Effector memory CD8-positive, alpha-beta T cell (primary cell): Measurements from ENCODE around the gene MZT2B.
"Not testable (repeated sequence)": the region's sequence is repeated elsewhere in the genome, so short reads cannot be mapped to it uniquely, and the experiment has no call there.

ENCODE experiments used
- ATAC-seq: fragments of 150-1000 bp; cut with Tn5 transposase; replicated peaks from 2 replicates; pipeline ENCODE4 v1.10.0; 2021; ENCODE audit warnings: mild to moderate bottlenecking, moderate library complexity
- DNase-seq, 3 experiments: peaks; one replicate each; pipeline ENCODE4 v3.0.0; 2021
- H3K27ac Mint-ChIP-seq, 2 donors: one replicate each; pipeline ENCODE4 v1.8.0; 2022; ENCODE audit warnings: mild to moderate bottlenecking in 2 of 2, mixed read lengths in 2 of 2, moderate library complexity in 2 of 2
- H3K27me3 Mint-ChIP-seq, 2 donors: one replicate each; pipeline ENCODE4 v1.8.0; 2022; ENCODE audit warnings: mixed read lengths in 2 of 2
- H3K36me3 Mint-ChIP-seq: one replicate; pipeline ENCODE4 v1.8.0; 2022; ENCODE audit warnings: mild to moderate bottlenecking, moderate library complexity, mixed read lengths; ENCODE audit not compliant: insufficient read depth
- H3K4me1 Mint-ChIP-seq, 2 donors: one replicate each; pipeline ENCODE4 v1.8.0; 2022; ENCODE audit warnings: low read depth in 2 of 2, mixed read lengths in 2 of 2
- H3K4me3 Mint-ChIP-seq, 2 donors: one replicate each; pipeline ENCODE4 v1.8.0; 2022; ENCODE audit warnings: mild to moderate bottlenecking in 2 of 2, mixed read lengths in 2 of 2, moderate library complexity in 2 of 2
- H3K9me3 Mint-ChIP-seq, 2 donors: one replicate each; pipeline ENCODE4 v1.8.0; 2022; ENCODE audit warnings: mixed read lengths in 2 of 2

The MZT2B gene

DNA sequence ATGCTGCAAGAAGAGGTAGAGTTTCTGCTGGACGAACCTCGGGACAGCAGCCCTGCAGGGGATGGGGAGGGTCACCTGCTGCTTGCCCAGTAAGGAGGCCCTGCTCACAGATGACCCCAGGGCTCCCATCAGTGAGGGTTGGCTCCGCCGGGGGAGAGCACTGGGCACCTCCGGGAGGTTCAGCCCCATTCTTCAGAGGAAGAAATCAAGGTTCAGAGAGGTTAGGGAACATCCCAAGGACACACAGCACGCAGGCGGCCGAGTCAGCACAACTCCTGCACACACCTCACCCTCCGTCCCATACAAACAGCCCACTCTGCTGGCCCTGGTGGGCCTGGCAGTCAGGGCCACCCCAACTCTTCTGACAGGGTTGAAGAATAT is 25.4 kb upstream of the MZT2B start:
- Mint-ChIP-seq H3K36me3 (peaks cover 53% of the 10 kb centered on the region), H3K9me3 (no peaks in the 10 kb centered on the region), H3K4me3 (no peak overlapping the region), H3K27me3 (no peaks in the 10 kb centered on the region), H3K27ac (peak overlapping the region in 1 of 2 donors; percentile 78), H3K4me1 (peaks cover 9 to 13% of the 10 kb centered on the region in 2 donors)
- DNase-seq (no peak), ATAC-seq (no peak)

- not testable (repeated sequence) for H3K4me3 Mint-ChIP-seq, H3K27me3 Mint-ChIP-seq, H3K9me3 Mint-ChIP-seq, DNase-seq
- peaks cover 9 to 13% of the 10 kb centered on the region in 2 donors for H3K4me1 Mint-ChIP-seq
- peak overlapping the region; percentile 57 to 58 for H3K27ac Mint-ChIP-seq
- ATAC-seq = peak; percentile 34
- H3K36me3 Mint-ChIP-seq = peaks cover 50% of the 10 kb centered on the region
Measured at GRCh38 chr2:130157354-130157753, 24.7 kb upstream of the MZT2B start.

GRCh38 chr2:130157825-130158514 is 24.1 kb upstream of the MZT2B start:
- Mint-ChIP-seq H3K27ac (peak overlapping the region; percentile 57 to 58), H3K4me1 (peaks cover 9 to 13% of the 10 kb centered on the region in 2 donors), H3K36me3 (peaks cover 48% of the 10 kb centered on the region)
- not testable (repeated sequence) for H3K9me3 Mint-ChIP-seq, H3K27me3 Mint-ChIP-seq, H3K4me3 Mint-ChIP-seq, DNase-seq
- peak; percentile 55 for ATAC-seq

DNA sequence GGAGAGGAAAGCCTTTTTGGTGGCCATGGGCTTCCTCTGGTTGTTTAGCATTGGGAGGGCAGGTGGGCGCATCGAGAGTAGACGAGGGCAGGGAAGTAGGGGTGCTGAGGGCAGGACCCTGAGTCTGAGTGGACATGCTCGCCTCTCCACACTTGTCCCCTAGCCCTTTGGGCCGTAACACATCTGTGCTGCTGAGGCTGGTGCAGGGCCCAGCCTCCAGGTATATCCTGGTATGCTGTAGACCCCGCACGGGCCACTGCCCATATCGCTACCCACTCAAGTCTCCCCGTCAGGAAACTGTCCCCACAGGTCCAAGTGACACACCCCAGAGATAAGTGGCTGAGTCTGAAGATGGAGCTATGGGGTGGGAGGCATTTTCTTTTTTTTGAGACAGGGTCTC is 23.4 kb upstream of the MZT2B start:
- DNase-seq = no peak
- H3K9me3 Mint-ChIP-seq = no peaks in the 10 kb centered on the region
- no peak overlapping the region for H3K4me3 Mint-ChIP-seq
- H3K36me3 Mint-ChIP-seq = peaks cover 52% of the 10 kb centered on the region
- no peak for ATAC-seq
- H3K4me1 Mint-ChIP-seq = peaks cover 9 to 13% of the 10 kb centered on the region in 2 donors
- H3K27me3 Mint-ChIP-seq = no peaks in the 10 kb centered on the region
- H3K27ac Mint-ChIP-seq = peak overlapping the region; percentile 57 to 58

GRCh38 chr2:130159376-130159775 is 22.7 kb upstream of the MZT2B start:
- Mint-ChIP-seq H3K4me1 (peaks cover 9 to 13% of the 10 kb centered on the region in 2 donors), H3K27ac (peak overlapping the region in 1 of 2 donors; percentile 26), H3K36me3 (peaks cover 53% of the 10 kb centered on the region)
- not testable (repeated sequence) for ATAC-seq, H3K27me3 Mint-ChIP-seq, H3K4me3 Mint-ChIP-seq, H3K9me3 Mint-ChIP-seq, DNase-seq

DNA sequence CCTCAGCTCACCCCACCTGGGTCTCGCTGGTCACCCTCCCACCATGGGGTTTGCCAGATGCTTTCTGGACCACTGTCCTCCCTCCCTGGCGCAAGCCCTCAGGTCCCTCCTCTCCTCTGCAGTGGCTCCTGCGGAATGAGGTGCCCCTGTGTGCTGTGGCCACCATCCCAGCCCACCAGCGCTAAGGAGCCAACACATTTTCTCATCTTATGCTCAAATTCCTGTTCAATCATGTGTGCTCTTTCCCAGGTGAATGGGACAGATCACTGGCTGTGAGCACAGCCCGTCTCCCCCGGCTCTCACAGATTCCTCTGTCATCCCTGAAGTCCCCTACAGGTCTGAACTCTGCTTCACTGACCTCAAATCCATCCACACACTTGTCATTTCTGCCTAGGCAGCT is 21.9 kb upstream of the MZT2B start:
- Mint-ChIP-seq H3K4me3 (peak overlapping the region in 1 of 2 donors; percentile 11), H3K36me3 (peaks cover 57% of the 10 kb centered on the region), H3K4me1 (peaks cover 9 to 13% of the 10 kb centered on the region in 2 donors), H3K27ac (peak overlapping the region in 1 of 2 donors; percentile 53), H3K9me3 (no peaks in the 10 kb centered on the region), H3K27me3 (no peaks in the 10 kb centered on the region)
- no peak for DNase-seq
- no peak for ATAC-seq

- not testable (repeated sequence) for H3K4me3 Mint-ChIP-seq, ATAC-seq, H3K9me3 Mint-ChIP-seq, DNase-seq, H3K27me3 Mint-ChIP-seq, H3K27ac Mint-ChIP-seq
- peaks cover 9 to 13% of the 10 kb centered on the region in 2 donors for H3K4me1 Mint-ChIP-seq
- H3K36me3 Mint-ChIP-seq = peaks cover 61% of the 10 kb centered on the region
Measured at GRCh38 chr2:130160838-130161705, 21.0 kb upstream of the MZT2B start.

- Mint-ChIP-seq H3K36me3 (peaks cover 66% of the 10 kb centered on the region), H3K4me1 (peaks cover 8 to 13% of the 10 kb centered on the region in 2 donors)
- H3K27ac Mint-ChIP-seq, H3K4me3 Mint-ChIP-seq, DNase-seq, H3K27me3 Mint-ChIP-seq, ATAC-seq, H3K9me3 Mint-ChIP-seq: not testable (repeated sequence)
Measured at GRCh38 chr2:130162486-130162885, 19.6 kb upstream of the MZT2B start.

- H3K36me3 Mint-ChIP-seq = peaks cover 69% of the 10 kb centered on the region
- H3K27me3 Mint-ChIP-seq = no peaks in the 10 kb centered on the region
- DNase-seq = no peak
- H3K9me3 Mint-ChIP-seq = no peaks in the 10 kb centered on the region
- no peak overlapping the region for H3K4me3 Mint-ChIP-seq
- H3K4me1 Mint-ChIP-seq = peaks cover 3 to 12% of the 10 kb centered on the region in 2 donors
- H3K27ac Mint-ChIP-seq = no peak overlapping the region
- ATAC-seq = no peak
Measured at GRCh38 chr2:130162968-130163367, 19.1 kb upstream of the MZT2B start.

DNA sequence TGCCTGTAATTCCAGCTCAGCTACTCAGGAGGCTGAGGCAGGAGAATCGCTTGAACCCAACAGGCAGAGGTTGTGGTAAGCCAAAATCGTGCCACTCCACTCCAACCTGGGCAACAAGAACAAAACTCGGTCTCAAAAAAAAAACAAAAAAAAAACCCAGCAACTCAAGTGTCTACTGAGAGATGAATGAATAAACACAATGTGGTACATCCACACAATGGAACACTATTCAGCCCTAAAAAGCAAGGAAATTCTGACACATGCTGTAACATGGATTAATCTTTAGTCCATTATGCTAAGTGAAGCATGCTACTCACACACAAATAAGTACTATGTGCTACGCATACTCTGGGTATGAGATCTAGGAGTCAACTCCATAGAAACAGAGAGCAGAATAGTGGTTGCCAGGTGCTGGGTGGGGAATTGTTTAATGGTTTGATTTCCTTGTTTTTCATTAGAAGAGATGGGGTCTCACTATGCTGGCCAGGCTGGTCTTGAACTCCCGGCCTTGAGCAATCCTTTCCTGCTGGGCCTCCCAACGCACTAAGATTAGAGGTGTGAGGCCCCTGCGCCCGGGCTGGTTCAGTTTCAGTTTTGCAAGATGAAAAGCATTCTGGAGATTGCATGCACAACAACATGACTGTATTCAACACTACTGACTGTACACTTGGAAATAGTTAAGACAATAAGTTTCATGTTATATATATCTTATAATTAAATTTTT is 16.6 kb upstream of the MZT2B start:
- H3K36me3 Mint-ChIP-seq = peaks cover 65% of the 10 kb centered on the region
- H3K9me3 Mint-ChIP-seq = no peaks in the 10 kb centered on the region
- H3K27ac Mint-ChIP-seq = no peak overlapping the region
- ATAC-seq = no peak
- H3K4me3 Mint-ChIP-seq = no peak overlapping the region
- peaks cover 0 to 4% of the 10 kb centered on the region in 2 donors for H3K4me1 Mint-ChIP-seq
- no peak for DNase-seq
- no peaks in the 10 kb centered on the region for H3K27me3 Mint-ChIP-seq

DNA sequence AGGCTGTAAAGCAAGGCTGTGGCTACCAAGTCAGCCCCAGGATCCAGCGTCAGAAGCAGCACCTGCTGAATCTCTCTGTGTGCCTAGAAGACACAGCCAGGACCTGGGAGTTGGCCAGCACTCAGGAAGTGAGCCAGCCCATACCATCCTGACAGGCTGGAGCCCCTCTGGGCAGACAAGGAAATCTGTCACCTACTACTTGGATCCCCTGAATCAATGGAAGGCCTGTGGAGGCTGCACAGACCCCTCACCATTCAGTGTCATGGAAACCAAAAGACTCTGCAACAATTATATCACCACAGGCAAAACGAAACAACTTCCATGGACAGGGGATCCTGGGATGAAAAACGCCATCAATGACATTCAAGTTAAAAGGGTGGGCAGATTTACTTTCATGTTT is 15.5 kb upstream of the MZT2B start:
- H3K9me3 Mint-ChIP-seq, H3K4me3 Mint-ChIP-seq, DNase-seq, H3K4me1 Mint-ChIP-seq, ATAC-seq, H3K27me3 Mint-ChIP-seq, H3K27ac Mint-ChIP-seq: not testable (repeated sequence)
- peaks cover 66% of the 10 kb centered on the region for H3K36me3 Mint-ChIP-seq

DNA sequence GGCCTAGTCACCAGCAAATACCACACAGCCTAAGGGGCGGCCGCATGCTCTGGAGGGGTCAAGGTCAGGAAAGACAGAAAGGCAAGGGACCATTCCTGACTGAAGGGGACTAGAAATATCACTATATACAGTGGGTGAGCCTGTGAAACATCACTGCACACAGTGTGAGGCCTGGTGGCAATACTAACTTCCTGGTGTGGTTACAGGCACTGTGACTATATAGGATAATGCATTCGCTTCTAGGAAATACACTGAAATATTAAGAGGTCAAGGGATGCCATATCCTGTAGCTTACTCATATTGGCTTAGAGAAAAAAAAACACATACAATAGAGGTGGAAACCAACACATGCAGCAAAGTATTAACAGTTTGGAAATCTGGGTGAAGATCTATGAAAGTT is 12.9 kb upstream of the MZT2B start:
- DNase-seq, H3K4me3 Mint-ChIP-seq, H3K27me3 Mint-ChIP-seq, ATAC-seq, H3K9me3 Mint-ChIP-seq, H3K4me1 Mint-ChIP-seq: not testable (repeated sequence)
- H3K36me3 Mint-ChIP-seq = peaks cover 75% of the 10 kb centered on the region
- H3K27ac Mint-ChIP-seq = peak overlapping the region in 1 of 2 donors; percentile 46

GRCh38 chr2:130169896-130170295 is 12.2 kb upstream of the MZT2B start:
- no peak overlapping the region for H3K4me3 Mint-ChIP-seq
- no peak for DNase-seq
- ATAC-seq = no peak
- H3K27me3 Mint-ChIP-seq = no peaks in the 10 kb centered on the region
- H3K27ac Mint-ChIP-seq = no peak overlapping the region
- peaks cover 75% of the 10 kb centered on the region for H3K36me3 Mint-ChIP-seq
- no peaks in the 10 kb centered on the region for H3K9me3 Mint-ChIP-seq
- H3K4me1 Mint-ChIP-seq = no peaks in the 10 kb centered on the region
